ELF-1 (cell line): ENCODE results near the gene FGGY.
A peak's percentile ranks its signal among the peaks of the same experiment; 100 is the strongest.
"Not testable (repeated sequence)": the region's sequence is repeated elsewhere in the genome, so short reads cannot be mapped to it uniquely, and the experiment has no call there.

Experiments
- DNase-seq: peaks from one replicate; pipeline ENCODE4 v3.0.0-alpha.2; 2016; ENCODE audit warnings: low read depth, low spot score

The FGGY gene

DNA sequence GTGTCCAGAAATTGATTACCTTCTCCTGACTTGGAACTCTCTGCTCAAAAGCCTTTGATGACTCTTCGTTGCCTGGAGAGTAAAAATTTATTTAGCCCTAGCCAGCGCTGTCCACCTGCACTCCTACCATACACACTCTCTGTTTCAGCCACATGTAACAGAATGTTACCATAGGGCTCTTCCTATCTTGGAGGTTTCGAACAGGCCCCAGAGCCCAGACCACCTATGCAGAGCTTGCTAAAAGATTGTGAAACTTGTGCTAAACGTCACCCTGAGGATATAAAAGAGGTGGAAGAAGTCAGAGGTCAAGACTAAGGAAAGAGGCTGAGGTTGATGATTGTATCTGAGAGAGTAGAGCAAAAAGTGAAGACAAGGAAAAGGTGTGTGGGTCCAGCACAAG lies 280.9 kb downstream of the FGGY start:
- no peak for DNase-seq

DNA sequence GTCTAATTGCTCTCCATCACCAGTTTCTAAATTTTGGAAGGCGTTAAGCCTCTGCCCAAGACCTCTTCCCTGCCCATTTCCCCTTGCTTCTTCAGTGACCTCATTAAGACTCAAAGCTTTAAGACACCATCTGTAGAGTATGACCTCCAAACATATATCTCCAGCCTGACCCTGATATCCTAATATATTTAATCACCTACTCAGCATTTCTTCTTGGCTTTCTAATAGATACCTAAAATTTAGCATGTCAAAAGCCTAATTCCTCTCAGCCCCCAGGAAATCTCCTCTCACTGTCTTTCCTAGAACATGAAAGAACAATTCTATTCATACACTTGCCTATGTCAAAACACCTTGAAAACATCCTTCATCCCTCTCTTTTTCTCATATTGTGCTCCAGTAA lies 282.3 kb downstream of the FGGY start:
- DNase-seq: no peak

DNA sequence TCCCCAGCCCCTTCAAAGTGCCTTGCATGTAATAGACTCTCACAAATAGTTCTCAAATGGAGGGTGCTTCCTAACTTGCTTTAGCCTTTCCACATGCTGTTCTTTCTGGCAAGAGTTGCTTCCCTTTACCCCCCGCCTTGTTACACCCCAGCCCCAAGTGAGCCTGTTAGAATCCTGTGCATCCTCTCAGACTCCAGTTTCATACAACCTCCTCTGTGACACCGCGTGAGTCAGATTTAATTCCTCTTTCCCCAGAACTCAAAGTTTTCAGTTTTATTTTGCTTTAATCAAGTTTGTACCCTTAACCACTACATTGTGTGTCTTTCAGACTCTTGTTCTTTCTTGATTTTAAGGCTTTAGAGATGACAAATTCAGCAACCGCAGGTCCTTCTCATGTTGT lies 283.4 kb downstream of the FGGY start:
- no peak for DNase-seq

DNA sequence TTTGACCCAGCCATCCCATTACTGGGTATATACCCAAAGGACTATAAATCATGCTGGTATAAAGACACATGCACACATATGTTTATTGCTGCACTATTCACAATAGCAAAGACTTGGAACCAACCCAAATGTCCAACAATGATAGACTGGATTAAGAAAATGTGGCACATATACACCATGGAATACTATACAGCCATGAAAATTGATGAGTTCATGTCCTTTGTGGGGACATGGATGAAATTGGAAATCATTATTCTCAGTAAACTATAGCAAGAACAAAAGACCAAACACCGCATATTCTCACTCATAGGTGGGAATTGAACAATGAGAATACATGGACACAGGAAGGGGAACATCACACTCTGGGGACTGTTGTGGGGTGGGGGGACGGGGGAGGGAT lies 295.5 kb downstream of the FGGY start:
- DNase-seq: not testable (repeated sequence)

DNA sequence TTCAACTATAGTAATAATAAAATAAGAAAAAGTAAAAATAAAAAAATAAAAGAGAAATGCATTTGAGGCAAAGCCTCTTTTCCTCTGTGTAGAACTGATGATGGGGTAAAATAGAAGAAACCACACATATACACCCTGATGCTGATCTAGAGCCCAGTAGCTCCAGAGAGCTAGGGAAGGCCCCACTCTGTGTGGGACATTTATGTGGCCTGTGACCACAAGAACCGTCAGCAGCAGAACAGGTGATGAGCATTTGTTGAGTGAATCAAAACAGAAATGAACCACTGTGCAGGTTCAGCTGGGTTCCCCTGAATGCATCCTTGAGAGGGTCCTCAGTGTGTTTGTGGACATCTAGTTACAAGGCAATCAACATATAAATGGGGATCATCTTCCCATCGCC lies 296.0 kb downstream of the FGGY start:
- no peak for DNase-seq

DNA sequence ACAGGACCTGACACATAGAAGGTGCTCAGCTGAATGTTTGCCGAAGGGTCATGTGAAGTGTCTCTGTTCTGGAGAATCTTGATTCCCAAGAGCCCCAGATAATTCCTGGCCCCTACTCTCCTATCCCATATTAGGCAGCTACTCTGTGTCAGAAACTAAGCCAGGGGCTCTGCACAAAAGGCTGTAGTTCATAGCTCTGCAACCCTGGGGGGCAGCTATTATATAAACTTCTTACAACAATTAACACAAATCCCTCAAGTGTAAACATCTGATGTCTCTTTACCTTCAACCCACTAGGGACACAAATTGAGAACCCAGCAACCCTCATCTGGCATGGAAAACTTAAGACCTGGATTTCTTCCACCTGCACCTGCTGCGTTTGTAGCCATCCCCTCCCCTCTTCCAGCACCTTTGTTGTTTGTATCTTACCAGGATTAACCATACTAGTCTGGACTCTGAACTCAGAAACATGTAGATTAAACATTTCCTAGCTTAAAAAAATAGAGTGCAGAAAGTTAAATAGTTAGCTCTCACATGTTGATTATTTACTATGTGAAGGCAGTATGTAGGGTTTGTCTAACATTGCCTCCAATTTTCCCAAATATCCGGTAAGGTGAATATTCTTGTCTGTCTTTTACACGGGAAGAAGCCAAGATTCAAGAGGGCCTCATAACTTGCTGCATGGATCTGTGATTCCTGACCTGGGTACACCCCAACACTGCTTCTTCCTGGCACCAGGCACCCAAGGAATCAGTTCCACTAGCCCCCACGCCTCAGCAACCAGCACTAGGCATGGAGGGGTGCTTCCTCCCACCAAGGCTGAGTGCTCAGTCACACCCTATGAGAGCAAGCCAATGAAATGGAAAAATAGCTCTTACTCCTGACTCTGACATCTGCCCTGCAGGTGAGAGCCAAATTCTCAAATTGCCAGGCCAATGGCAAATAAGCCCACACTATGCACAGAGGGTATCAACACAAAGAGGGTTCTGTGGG lies 297.2 kb downstream of the FGGY start:
- DNase-seq: no peak

DNA sequence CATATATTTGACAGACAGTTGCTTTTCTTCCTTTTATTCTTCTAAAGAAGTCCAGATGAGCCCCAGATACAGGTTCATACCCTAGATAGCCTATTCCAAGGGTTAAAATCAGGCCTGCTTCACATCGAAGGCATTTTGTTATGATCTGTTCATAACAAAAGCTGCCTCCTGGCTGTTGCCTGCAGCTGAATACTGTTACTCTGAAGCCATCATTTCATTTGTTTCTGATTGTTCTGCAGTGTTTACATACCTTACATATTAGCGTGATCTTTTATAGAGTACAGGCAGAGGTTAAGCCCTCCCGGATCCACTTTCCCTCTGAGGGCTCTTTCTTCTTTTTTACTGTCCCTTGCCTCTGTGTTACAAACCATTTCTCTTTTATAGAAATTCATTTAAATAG lies 298.9 kb downstream of the FGGY start:
- no peak for DNase-seq

DNA sequence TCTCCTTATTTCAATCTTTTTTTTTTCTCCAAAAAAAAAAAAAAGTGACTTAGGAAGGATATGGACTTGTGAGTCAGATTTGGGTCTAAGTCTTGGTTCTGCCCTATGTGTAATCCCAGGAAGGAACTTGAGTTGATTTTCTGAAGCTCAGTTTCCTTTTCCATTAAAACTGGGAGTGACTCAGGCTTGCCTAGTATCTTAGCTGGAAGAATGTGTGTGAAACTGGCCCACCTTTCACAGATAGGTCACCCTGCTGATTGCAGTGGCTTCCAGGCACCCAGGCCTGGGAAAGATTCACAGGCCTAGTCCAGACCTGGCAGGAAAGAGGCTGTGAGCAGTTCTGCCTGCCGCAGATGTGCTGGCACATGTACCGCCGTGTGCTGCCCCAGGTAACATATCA lies 299.5 kb downstream of the FGGY start:
- DNase-seq: peak; percentile 57

DNA sequence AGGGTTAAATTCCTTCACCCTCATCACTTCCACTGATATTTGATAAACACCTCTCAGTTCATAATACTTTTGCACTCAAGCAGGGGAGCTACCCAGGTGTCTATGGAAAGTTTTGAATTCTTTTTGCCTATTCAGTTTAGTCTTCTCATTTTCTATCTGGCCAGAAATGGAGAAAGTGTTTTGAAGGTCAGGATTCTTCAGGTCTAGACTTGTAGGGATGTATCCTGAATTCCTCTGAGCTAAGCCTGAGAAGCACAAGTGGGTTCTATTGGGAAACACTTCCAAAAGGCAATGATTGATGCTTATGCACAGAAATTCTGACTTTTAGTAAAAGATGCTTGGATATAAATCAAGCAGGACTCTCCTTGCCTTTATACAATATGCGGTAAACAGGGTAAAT lies 300.1 kb downstream of the FGGY start:
- DNase-seq: no peak

DNA sequence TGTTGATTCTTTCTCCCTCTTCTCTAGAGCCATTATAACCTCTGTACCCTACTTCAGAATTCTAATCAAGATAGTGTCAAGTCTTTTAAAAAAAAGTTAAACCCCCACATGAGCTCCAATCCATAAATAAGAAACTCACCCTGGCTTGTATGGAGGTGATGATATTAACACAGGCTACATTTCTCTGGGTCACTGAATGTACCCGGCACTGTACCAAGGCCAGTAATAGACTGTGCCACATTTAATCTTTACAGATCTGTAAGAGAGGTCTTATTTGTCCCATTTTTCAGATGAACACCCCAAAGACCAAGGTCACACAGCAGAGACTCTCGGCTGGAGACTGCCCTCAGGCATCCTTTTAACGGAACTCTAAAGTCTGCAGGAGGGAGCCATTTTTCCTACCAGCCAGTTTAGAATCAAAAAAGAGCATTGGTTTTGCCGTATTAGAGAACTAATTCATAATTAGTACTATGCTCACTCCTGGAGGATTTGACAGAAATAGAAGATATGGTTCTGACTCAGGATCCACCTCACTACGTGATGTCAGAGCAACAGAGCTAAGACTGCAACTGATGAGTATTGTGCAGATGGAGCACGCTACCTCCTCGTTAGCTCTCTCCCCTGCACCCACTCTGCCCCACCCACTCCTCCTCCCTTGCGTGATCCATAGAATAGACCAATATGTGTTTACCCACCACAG lies 300.7 kb downstream of the FGGY start:
- no peak for DNase-seq

DNA sequence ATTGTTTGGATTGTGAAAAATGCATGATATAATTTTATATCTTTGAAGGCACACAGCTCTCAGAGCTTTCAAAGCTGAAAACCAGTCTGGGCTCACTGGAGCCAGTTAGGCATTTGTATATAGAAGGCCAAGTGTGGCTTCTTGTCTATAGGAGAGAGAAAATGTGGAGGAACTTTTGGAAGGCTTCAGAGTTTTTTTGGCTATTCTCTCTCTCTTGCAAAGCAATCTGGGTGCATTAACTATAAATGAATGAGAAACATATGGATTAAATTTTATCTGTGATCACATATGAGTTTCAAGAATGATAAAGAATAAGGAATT lies 301.2 kb downstream of the FGGY start:
- DNase-seq: no peak

DNA sequence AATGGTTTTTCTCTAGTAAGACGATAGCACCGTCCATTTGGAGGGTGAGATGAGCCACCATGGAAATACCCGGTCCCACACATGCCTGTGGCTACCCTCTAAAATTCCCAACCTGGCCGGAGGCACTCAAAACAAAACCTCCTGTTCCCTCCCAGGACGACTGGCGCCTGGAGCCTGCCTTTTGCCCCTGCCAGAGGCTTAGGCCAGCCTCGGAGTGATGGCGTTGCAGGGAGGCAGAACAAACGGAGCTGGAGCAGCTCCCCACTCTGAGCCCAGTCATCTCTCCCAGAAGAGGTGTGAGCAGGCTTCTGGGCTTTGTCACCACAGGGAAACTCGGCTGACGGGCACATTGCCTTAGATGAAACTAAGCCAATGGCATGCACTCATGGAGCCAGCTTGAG lies 304.1 kb downstream of the FGGY start:
- DNase-seq: peak; percentile 33

DNA sequence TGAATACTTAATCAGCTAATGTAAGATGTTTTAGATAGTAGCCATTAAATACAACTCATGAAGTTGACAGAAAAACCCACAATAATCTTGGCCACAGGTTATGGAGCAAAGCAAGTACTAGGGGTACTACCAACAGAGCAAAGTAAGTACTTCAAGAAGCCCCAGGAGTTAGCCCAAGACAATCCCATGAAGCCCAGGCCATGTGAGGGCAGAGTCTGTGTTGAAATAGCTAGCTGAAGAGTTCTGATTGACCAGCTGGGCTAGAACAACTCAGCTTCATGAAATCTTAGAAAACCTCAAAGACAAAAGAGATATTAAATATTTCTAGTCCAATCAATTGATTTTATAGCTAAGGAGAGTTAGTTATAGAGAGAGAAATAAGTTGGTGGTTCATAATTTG lies 304.9 kb downstream of the FGGY start:
- no peak for DNase-seq

DNA sequence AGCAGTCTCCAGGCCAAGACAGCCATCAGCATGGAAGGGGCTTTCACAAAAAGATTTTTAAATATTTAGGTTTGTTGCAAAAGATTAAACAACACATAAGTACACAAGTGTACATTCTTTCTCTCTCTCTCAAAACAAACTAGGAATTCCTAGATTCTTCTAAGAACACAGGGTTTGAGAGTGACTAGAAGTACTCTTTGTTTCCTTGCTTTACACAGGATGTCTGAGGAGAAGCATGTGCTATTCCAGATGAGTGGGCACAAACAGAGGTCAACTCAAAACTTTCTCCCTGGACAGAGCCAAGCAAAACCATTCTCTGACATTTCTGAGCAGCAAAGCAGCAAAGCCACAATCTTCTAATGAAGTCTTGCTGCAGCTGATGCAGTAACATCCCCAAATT lies 307.3 kb downstream of the FGGY start:
- DNase-seq: no peak

DNA sequence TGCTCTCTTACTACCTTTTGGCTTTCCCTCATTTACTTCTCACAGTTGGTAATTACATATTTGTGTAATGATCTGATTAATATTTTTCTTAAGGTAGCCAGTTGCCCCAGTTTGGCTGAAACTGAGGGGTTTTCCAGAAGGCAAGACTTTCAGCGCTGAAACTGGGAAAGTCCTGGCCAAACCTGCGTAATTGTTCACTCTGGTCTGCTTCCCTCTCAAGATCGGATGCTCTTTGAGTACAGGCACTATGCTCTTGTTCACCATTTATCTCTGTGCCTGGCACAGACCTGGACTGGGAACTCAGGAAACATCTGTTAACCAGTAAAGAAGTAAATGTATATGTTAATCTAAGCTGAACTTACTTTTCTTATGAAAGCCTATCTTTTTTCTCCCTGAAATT lies 308.3 kb downstream of the FGGY start:
- no peak for DNase-seq

DNA sequence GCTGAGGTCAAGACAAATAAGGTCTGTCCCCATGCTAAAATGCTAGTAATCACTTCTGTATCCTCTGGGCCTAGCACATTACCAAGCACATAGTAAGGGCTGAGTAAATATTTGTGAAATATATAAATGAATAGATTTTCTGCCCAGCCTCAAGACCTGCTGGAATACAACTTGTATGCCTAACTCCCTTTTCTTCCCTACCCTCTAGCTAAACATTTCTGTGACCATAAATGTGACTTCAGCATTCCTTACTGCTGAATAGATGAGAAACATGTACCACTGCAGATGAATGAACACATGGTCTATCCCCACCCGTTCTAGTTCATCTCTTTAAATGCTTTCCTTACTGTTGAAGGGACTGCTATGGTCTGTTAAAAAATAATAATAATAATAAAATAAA lies 308.9 kb downstream of the FGGY start:
- DNase-seq: no peak

DNA sequence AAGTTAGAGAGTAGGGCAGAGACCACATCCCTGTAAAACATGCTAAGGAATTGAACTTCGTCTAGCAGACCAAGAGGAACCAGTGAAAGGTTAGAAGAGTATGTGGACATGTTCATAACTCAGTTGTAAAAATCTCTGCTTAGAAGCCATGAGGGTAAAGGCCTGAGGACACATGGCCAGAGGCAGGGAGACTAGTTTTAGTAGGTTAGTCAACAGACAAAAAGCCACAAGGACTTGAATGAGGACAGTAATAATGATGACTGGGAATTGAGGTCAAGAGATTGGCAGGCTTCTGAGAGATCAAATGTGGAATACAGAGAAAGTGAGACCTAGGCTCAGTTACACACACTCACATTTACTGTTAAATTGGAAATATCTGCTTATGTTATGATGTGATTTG lies 312.4 kb downstream of the FGGY start:
- DNase-seq: no peak

DNA sequence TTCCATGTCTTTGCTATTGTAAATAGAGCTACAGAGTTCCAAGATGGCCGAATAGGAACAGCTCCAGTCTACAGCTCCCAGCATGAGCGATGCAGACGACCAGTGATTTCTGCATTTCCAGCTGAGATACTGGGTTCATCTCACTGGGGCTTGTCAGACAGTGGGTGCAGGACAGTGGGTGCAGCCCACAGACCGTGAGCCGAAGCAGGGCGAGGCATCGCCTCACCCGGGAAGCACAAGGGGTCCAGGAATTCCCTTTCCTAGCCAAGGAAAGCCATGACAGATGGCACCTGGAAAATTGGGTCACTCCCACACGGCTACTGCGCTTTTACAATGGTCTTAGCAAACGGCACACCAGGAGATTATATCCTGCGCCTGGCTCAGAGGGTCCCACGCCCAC lies 313.6 kb downstream of the FGGY start:
- not testable (repeated sequence) for DNase-seq

DNA sequence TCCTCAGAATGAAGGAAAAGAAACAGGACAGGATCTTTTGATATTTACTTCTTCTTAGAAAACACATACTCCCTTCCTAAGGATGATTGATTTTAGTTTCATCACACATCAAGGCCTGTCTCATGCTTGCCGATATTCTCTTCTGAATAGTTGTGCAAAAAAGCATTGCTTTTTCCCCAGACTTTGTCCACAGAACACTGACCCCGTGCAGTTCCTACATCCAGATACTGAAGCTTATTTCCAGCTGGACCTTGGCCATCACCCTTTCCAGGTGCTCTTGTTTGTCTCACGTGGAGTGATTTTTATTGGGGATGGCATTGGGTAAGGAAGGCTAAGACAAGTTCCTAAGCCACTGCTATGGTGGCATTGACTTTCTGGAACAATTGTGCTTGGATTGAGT lies 320.5 kb downstream of the FGGY start:
- no peak for DNase-seq

DNA sequence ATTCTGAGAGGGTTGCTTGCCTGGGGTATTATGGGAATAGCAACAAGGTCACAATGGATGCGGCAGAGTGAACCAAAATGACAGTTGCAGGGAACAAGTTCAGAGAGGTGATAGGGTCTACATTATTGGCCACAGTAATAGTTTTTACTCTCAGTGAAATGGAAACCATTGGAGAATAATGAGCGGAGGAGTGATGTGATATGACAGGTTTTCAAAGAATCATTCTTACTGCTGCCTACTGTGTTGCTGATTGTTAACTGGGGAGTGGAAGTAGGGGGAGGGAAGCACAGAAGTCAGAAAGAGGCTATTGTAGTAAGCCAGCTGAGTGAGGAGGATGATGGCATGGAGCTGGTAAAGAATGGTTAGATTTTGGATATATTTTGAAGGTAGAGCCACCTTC lies 322.7 kb downstream of the FGGY start:
- DNase-seq: no peak

DNA sequence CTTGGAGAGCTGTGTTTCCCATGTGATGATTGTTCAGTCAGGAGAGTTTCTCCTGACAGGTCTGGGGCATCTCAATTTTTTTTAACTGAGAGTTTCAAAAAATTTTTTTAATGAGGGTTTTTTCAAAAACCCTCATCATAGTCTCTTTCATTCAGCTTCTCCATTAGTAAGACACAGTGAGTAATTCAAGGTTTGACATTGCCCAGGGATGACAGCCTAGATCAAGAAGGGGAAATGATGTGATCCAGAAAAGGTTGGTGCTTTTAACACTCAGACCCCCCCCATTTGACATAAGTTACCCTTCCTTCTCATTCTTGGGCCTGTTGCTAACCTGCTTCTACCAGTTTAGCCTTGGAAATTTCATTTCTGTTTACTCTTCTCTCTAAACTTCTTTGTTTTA lies 328.5 kb downstream of the FGGY start:
- DNase-seq: no peak

DNA sequence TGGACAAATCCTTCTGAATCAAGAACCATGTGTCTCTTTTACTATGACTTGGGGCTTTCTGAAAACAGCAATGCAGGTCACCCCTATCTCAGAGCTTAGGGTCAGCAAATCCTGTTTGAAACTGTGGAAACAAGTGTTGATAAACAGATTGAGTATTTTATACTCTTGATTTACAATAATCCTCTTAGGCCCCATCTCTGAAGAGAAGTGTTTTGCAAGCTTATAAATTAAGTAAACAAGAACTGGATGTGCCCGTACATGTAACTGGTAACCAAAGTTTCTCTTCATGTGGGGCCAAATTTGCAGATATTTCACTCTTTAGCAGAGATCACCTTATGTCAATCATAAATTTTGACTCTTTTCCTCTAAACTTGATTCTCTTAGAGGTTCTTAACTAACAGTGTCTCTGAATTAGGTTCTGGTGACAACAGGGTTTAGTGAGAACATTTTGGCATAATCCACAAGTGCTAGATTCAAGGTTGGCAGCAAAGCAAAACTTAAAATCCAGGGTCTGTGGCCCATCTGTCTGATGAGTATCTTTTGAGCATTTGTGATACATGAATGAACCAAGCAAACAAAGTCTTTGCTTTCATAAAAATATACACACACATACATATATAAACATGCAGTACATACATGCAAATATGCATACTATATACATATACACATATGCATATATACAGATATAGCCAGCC lies 334.8 kb downstream of the FGGY start:
- no peak for DNase-seq

DNA sequence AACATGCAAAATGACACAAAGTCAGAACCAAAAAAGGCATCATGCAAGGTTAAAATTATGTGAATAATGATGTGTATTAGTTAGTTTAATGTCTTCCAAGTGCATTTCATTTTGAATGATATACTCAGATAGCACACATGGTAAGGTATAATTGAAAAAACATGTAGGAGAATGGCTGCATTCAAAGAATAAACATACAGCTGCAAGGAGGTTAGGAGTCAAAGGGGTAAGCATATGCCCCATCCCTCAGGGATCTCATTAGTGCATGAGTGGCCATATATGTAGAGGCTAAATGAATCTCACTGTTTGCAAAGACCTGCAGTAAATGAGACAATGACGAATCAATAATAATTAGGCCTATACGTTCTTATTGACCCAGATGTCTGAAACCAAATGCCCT lies 338.2 kb downstream of the FGGY start:
- no peak for DNase-seq
